Frontal cortex (tissue), 4 donors: ENCODE data around the gene NCOA1. TPM values are rescaled to one million over a fixed set of nuclear protein-coding genes. Genes with fewer than 3 reads are reported as not detected.
"Not testable (repeated sequence)": the region's sequence is repeated elsewhere in the genome, so short reads cannot be mapped to it uniquely, and the experiment has no call there.

Experiments
- DNase-seq, 2 donors: peaks; one replicate each; pipeline ENCODE4 v3.0.0; 2012; ENCODE audit warnings: low spot score in 2 of 2
- FAIRE-seq: peaks from 2 replicates; lab custom pipeline; 2012; peaks lifted over from hg19 to GRCh38; lab: Jason Lieb, UNC
- total RNA-seq: library from RNA; depleted of rRNA; stranded (reverse); fragments of >200 nt; gene quantifications from one replicate; pipeline ENCODE4 v1.2.3, GENCODE V29; 2014
- donor health status: control.
- donor health status: control.
- donor health status: control.

NCOA1 gene
- 150 TPM for total RNA-seq

DNA sequence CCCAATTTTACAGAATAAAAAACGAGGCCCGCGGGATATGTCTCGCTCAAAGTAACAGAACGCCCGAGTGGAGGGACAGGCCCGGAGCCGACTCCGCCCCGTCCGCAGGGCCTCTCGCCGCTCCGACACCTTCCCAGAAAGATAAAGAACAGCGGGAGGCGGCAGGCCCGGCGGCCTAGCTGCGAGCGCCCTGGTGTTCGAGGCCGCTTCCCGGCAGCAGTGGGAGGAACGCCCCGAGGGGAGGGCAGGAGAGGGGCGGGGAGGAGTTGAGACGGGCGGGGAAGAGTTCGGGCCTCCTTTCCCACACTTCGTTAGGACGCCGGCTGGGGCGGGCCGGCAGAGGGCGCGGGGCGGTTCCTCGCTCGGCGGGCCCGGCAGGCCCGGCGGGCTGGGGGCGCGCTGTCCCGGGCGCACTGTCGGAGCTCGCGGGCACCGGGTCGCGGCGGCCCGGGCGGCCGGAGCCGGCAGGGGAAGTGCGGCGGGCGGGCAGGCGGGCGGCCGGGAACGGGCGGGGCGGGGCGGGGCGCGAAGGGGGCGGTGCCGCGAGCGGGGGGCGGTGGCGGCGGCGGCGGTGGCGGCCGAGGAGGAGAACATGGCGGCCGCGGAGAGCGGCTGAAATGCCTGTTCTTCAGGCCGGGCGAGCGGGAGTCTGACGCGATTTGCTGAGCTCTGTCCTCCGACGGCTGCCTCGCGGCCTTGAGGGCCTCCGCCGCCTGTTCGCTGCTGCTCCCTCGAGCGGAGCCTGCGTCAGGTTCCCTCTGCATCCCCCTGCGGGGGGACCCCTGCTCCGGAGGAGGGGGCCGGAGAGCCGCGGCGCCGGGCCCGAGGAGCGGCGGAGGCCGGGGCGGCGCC, at the start of gene NCOA1:
NCOA1 (plus strand) TSS at position 565 of the 852 bp plus-strand sequence. CDS start 167,424 bp downstream, outside the sequence.
- DNase-seq (peak; percentile 89), FAIRE-seq (no peak)

DNA sequence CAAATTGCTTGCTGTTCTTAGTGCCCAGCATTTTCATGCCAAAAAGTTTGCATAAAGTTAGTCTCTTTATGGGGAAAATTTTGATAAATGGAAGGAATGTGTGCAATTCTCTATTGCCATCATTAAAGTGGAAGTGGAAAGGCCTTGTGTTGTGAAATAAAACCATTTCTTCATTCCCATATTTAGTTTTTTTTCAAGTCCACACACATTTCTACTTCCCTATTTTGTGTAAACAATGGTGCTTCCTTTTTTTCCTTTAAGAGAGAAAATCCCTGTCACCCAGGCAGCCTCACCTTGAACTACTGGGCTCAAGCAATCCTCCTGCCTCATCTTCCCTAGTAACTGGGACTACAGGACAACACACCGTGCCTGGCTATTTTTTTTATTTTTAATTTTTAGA, 42.3 kb upstream of the NCOA1 start:
- FAIRE-seq: no peak
- no peak for DNase-seq

DNA sequence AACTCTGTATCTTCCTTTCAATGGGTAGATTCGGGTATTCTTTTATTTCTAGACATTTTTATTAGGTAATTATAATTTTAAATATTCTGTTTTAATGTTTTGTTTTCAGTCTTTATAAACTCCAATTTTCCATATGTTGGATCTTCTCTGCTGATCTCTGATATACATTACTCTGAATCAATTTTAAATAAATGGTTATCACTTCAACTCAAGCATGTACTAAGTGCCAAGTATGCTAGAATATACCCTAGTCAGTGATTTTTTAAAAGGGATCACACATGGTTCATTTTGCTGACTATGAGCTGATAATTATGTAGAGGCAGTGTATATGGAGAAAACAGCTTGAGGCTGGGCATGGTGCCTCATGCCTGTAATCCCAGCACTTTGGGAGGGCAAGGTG, 41.7 kb upstream of the NCOA1 start:
- DNase-seq: no peak
- FAIRE-seq: no peak

DNA sequence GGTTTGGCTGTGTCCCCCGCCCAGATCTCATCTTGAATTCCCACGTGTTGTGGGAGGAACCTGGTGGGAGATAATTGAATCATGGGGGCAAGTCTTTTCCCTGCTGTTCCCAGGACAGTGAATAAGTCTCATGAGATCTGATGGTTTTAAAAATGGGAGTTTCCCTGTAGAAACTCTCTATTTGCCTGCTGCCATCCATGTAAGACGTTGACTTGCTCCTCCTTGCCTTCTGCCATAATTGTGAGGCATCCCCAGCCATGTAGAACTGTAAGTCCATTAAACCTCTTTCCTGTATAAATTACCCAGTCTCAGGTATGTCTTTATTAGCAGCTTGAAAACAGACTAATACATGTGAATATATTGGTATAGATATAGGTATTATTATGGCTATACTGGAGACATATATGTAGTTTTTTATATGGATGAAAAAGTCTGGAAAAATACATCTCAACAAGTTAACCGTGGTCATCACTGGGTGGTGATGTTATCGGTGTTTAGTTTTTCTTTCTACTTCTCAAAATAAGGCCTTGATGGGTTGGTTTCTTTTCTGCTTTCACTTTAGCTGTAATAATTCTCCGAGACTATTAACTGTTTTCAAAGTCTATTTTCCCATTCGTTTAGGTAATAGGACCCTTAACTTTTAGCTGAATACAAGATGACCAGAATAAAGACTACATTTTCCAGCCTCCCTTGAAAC, 39.1 kb upstream of the NCOA1 start:
- FAIRE-seq (no peak), DNase-seq (no peak)

DNA sequence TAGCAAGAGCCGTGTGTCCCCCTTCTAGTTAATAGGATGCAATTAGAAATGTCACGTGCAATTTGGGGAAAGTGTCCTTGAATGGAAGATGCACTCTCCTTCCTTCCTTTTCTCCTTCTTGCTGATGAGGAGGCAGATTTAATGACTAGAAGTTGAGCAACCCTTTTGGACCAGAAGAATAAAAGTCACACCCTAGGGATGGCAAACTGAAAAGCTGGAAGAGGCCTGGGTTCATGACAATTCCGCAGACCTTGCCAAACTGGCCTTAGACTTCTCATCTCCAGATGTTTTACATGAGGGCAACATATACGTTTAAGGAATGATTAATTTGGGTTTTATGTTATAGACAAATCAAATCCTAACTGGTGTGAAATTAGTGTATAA, 38.6 kb upstream of the NCOA1 start:
- no peak for FAIRE-seq
- DNase-seq: no peak

DNA sequence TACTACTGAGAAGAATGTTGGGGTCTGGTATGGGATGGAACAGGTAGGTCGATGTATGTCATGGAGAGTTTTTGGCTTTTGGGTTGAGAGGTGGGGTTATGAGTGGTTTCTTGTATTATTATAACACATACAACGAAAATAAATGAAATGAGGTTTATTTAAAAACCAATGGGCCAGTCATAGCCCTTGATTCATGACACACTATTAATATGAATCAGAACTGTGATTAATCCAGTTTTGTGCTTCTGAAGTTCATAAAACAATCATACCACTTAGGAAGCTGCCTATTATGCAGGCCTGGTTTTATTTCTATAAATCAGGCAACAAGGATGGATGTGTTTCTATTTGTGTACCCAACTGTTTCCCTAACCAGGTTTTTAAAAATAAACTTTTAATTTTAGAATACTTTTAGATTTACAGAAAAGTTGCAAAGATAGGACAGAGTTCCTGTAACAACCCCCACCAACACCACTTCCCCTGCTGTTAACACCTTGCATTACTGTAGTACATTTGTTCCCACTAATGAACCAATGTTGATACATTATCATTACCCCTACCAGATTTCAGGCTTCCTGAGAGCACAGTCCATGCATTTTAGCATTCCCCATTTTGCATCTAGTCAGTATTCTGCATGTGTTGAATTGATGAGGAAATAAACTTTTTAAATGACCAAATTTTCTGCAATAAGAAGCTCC, 37.5 kb upstream of the NCOA1 start:
- DNase-seq (no peak), FAIRE-seq (no peak)

DNA sequence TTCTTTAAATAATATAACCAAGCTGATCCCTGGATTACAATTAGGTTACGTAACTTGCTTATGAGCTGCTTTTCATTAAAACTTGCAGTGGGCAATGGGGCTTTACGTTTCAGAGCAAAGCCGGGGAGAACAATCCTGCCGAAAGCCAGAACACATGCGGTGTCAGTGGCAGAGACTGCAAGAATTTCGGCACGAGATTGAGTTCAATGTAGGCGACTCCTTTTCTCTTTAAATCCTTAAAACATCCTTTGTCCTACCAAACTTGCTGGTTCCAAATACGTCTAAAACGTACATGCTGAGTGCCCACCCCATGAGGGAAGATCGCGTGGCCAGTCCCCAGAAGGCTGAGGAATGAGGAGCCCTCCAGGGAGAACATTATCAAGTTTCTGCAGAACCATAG, 36.8 kb upstream of the NCOA1 start:
- FAIRE-seq: no peak
- DNase-seq: no peak

DNA sequence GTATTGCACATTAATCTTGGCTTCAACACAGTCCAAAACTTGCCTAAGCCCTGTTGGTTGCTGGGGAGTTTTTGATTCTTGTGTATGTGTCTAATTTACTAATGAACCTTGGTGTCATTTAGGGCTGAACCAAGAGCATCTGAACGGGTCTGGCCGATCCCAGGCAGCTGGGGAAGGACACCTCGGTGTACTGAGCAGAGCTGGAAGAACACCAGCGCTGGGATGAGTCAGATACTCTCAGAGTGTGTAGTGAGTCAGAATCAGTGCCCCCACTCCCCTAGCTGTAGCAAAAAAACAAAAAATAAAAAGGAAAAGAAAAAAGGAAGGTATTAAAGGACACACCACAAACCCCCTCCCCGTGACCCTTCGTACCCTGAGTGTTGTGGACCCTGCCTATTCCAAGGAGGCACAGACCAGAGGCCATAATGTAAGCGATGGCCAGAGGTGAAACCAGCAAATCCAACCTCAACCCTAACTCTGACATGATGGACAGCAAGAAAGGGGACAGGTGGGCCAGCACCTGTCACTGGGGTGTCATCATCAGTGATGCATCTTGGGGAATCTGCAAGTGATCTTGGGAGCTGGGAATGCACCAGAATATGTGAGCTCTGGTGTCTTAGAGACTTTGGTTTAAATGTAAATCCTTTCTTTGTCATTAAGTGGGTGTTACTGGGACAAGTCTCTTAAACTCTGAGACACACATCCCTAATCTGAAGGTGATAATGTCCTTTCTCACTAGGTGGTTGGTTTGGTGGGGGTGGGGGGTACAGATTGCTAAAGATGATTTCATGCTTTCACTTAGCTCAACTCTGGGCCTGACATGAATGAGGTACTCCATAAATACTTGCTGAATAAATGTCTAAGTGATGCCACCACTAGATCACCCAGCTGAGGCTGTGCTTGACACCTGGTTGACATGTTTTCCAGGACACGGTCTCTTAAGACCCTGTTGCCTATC, 34.2 kb upstream of the NCOA1 start:
- DNase-seq (peak in 1 of 2 donors; percentile 55), FAIRE-seq (no peak)

DNA sequence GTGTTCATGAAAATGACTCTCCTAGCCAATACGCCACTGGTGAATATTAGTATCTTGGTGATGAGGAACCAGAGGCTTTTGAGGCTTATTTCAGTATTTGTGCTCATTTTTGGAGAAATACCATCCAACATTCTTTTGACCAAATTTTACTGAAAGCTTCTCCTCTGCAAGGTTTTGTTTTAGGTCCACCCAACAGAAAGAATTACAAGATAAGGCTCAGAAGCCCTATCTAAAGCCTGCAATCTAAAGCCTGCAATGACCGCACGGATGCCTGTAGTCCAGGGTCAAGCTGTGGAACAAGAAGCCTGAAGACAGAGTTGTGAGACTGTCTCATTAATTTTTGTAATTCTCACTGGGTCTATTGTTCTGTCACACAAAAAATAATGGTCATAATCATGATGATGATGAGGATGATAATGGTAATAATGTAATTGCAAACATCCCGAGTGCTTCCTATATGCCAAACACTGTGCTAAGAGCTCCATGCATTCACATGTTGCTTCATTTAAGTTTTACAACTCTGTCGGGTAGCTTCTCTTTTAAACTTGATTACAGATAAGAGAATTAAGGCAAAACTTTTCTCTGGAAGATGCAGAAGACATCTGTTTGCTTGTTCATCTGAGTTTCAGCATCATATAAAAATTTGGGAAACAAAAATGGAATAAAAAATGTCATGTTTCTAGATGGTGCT, 33.2 kb upstream of the NCOA1 start:
- FAIRE-seq (no peak), DNase-seq (no peak)

DNA sequence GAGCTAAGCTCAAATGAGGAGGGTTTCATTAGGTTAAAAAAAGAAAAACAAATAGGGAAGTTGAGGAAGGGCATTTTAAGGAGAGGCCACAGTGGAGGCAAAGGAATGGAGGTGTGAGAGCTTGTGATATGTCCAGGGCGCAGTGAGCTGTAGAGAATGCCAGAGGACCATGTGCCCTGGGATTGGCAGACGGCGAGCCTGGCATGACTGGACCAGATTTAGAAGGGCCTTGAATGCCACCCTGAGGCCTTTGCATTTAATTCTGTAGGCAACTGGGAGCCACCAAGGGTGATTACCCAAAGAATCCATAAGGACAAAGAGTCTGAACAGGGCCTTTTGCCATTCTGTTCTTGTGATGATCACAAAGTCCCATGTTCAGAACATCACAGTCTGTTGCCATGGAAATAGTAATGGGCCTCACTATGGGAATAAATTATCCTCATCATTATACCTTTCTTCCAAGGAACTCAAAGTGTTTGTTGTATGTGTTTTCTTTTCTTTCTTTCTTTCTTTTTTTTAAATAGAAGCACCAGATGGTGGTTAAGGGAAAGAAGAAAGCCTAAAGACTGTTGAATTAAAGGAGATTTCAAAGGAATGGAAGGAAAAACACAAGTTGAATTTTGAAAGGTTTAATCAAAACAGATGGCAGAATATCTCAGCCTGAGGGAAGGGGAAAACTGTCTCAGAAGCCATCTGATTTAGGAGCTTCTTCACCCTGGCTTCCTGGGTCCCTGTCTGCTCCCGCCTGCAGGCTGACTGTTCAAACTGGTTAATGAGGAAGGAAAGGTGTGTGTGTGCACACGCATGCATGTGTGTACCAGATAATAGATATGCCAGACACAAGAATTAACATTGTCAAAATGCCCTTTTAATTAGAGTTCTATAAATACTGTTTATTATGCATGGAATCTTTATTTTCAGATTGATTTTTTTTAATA, 31.6 kb upstream of the NCOA1 start:
- no peak for DNase-seq
- no peak for FAIRE-seq

DNA sequence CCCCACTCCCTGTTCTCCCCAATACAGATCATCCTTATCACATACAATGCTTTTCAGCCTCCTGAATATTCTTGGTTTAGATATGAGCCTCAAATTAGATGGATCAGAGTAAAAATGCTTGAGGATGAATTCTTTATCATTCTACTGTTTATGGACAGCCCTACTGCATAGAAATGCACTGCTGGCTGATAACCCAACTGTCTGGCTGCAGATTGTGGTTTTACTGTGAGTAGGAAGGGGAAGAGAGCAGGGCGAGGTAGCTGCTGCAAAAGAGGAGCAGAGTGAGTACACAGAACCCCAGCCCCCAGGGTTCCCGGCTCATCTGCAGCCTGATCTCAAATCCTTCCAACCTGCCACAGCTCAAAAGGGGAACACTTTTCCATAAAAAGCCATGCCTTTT, 29.4 kb upstream of the NCOA1 start:
- no peak for FAIRE-seq

DNA sequence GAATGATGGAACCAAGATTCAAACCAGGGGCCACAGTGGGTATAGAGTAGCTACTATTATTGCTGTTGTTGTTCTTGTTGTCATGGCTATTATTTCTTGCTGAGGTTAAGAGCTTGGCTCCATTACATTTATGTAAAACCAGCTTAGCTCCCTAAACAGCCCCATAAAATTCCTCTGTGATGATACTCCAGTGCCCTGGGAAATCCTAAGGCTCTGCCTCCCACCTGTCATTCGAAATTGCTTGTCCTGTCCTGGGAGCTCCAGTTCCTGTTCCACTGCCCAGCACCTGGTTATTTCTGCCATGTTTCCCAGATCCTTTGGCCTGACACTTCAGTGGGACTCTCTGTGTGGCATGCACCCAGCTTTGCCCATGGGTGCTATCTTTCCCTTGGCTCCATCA, 27.8 kb upstream of the NCOA1 start:
- FAIRE-seq: no peak
- no peak for DNase-seq

More for the DNA sequence above, 29.4 kb upstream of the NCOA1 start:
- DNase-seq: no peak

DNA sequence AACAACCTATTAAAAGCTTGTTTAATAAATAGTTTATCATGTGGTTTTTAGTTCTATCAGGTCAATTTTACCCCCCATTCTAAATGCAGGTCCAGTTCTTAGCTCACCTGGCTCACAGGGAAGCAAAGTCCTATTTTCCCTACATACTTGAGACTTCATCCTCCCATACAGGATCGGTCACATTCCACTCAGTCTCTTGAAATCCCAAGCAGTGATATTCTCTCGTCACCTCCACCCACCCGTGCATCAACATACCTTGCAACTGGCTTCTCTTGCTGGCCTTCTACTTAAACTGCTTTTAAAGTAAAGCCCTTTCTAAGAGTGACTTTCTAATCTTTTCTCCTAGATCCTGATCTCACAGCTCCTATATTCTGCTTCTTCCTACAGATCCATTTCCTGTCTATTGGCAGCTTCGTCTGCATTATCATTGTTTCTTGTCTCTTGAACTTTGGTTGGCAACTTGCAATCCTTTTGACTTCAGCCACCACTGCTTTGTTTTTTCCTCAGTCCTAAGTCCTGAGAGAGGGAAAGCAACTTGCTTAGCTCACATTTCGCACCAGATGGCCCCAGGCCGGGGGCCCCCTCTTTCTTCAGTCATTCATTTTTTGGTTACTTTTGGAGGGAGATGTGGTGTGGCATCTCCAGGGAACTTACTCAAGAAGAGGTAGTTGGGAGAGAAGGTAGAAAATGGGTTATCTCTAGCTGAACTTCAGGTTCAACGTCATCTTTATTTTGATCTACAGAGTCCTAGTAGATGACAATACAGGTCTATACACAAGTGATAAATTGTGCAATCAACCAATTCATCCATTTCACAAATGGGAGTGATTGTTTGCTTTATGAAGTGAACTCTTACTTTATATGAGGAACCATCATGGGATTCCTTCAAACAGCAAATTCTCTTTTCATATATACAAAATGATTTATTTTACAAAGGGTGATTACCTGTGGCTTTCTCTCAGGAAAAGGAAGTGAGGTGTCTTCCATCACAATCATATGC, 23.9 kb upstream of the NCOA1 start:
- DNase-seq: no peak
- no peak for FAIRE-seq

DNA sequence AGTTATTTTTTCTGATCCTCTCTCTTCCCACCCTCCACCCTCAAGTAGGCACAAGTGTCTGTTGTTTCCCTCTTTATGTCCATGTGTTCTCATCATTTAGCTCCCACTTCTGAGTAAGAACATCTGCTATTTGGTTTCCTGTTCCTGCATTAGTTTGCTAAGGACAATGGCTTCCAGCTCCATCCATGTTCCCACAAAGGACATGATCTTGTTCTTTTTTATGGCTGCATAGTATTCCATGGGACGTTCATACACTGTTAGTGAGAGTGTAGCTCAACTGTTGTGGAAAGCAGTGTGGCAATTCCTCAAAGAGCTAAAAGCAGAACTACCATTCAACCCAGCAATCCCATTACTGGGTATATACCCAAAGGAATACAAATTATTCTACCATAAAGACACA, 22.6 kb upstream of the NCOA1 start:
- not testable (repeated sequence) for FAIRE-seq, DNase-seq

DNA sequence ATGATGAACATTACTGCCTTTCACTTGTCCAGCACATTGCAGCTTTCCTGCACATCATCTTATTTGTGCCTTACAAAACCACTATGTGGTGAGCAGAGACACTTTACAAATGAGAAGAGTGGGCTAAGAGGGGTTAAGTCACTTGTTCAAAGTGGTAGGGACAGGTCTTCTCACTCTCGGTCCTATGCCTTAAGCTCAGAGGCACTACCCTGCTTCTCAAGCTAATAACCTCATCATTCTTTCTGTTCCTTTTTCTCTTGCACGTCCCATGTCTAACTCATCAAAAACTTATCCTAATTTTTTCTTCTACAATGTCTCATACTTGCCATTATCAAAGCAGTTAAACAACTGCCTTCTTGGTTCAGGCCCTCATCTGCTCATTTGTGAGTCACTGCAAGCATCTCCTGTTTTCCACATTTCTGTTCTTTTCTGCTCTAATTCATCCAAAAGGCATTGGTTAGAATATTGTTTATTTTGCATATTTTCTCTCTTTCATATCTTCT, 21.9 kb upstream of the NCOA1 start:
- DNase-seq: no peak
- FAIRE-seq: no peak

DNA sequence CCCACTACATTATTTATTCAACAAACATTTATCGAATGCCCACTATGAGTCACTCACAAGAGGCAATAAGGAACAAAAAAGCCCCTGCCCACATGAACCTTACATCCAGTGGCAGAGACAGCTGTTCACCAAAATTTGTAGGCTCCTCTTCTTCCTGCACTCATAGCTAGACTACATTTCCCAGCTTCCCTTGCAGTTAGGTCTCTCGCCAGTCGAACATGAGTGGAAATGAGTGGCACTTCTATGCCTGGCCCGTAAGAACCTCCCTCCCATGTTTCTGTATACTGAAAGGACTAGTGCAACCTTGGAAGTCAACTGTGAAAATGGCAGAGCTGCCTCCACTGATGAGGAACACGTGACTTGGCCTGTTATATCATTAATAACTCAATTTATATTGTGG, 19.4 kb upstream of the NCOA1 start:
- FAIRE-seq: no peak

DNA sequence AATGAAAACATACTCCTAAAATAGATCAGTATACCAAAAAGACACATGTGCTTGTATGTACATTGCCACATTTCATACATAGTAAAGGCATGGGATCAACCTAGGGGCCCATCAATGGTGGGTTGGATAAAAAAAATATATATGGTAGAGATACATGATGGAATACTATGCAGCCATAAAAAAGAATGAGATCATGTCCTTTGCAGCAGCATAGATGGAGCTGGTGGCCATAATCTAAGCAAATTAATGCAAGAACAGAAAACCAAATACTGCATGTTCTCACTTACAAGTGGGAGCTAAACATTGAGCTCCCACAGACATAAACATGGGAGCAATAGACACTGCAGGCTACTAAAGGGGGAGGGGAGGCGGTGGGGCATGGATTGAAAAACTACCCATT, 18.6 kb upstream of the NCOA1 start:
- DNase-seq: no peak
- no peak for FAIRE-seq

More for the DNA sequence above, 19.4 kb upstream of the NCOA1 start:
- no peak for DNase-seq
